Activated CD8-positive, alpha-beta memory T cell treated with anti-CD3 and anti-CD28 coated beads, Interleukin-2, amount 50 U/mL, for 48 hours (primary cell): ENCODE measurements around the gene NPFFR1.
"Not testable (repeated sequence)": the region's sequence is repeated elsewhere in the genome, so short reads cannot be mapped to it uniquely, and the experiment has no call there.

Experiments used
- DNase-seq: peaks from one replicate; pipeline ENCODE4 v3.0.0-alpha.2; 2020

Gene NPFFR1

GRCh38 chr10:70254778-70255328 is 29.0 kb downstream of the NPFFR1 start:
- no peak for DNase-seq

GRCh38 chr10:70253878-70254765 is 29.7 kb downstream of the NPFFR1 start:
- no peak for DNase-seq

GRCh38 chr10:70250961-70251680 is 32.7 kb downstream of the NPFFR1 start:
- DNase-seq: no peak

GRCh38 chr10:70247360-70247759 is 36.4 kb downstream of the NPFFR1 start:
- no peak for DNase-seq

GRCh38 chr10:70241081-70241480 is 42.7 kb downstream of the NPFFR1 start:
- no peak for DNase-seq

- DNase-seq: not testable (repeated sequence)
These were observed 43.8 kb downstream of the NPFFR1 start for GRCh38 chr10:70239986-70240385.

GRCh38 chr10:70239077-70239976 is 44.5 kb downstream of the NPFFR1 start:
- DNase-seq: not testable (repeated sequence)

GRCh38 chr10:70237958-70238536 is 45.8 kb downstream of the NPFFR1 start:
- DNase-seq: not testable (repeated sequence)

GRCh38 chr10:70234668-70235447 is 48.9 kb downstream of the NPFFR1 start:
- no peak for DNase-seq

GRCh38 chr10:70233939-70234300 is 49.9 kb downstream of the NPFFR1 start:
- no peak for DNase-seq

- DNase-seq: peak; percentile 99
These were observed 50.5 kb downstream of the NPFFR1 start, which contains the start of gene PPA1 for GRCh38 chr10:70233109-70233938. TSS of gene PPA1 (minus strand) at chr10:70233429. CDS start at chr10:70233327, 102 bp downstream.

GRCh38 chr10:70232859-70233108 is 51.0 kb downstream of the NPFFR1 start:
- no peak for DNase-seq

GRCh38 chr10:70232155-70232858 is 51.5 kb downstream of the NPFFR1 start:
- peak; percentile 76 for DNase-seq

- no peak for DNase-seq
These were observed 55.3 kb downstream of the NPFFR1 start for GRCh38 chr10:70228491-70228890.

GRCh38 chr10:70227548-70228320 is 56.1 kb downstream of the NPFFR1 start:
- no peak for DNase-seq

- DNase-seq: no peak
These were observed 60.1 kb downstream of the NPFFR1 start for GRCh38 chr10:70223728-70224127.

- DNase-seq: not testable (repeated sequence)
These were observed 60.9 kb downstream of the NPFFR1 start for GRCh38 chr10:70222811-70223447.

- no peak for DNase-seq
These were observed 61.4 kb downstream of the NPFFR1 start for GRCh38 chr10:70222340-70222794.

- no peak for DNase-seq
These were observed 62.8 kb downstream of the NPFFR1 start for GRCh38 chr10:70221030-70221429.
